CD4-positive, alpha-beta T cell treated with Interferon alpha-2 for 1 hour (primary cell): ENCODE results near the gene GTPBP6.
A peak's percentile ranks its signal among the peaks of the same experiment; 100 is the strongest.

Experiments
- DNase-seq, 2 donors: peaks; one replicate each; pipeline ENCODE4 v3.0.0-alpha.2; 2020 to 2022

Gene GTPBP6

GRCh38 chrX:318739-319578 lies at the start of gene GTPBP6:
TSS of gene GTPBP6 (minus strand) at chrX:318796. CDS start at chrX:318787, 9 bp downstream.
- peak; percentile 100 for DNase-seq

GRCh38 chrX:367866-368265 lies 49.3 kb upstream of the GTPBP6 start:
- no peak for DNase-seq

DNA sequence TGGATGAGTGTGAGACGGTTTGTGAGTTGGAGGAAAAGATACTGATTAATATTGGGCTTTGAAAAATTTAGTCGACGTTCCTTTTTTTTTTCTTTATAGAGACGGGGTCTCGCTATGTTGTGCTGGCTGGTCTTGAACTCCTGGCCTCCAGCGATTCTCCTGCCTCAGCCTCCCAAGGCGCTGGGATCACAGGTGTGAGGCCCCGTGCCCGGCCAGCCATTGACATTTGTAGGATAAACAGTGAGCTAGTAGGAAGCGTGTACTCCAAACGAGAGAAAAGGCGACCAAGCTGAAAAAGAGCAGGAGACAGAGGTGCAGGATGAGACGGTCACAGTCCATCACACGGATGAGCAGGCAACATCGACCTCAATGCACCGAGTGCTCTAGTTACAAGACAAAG lies 48.8 kb upstream of the GTPBP6 start:
- DNase-seq: no peak

- DNase-seq: no peak
These were observed 45.2 kb upstream of the GTPBP6 start for GRCh38 chrX:363621-364375.

- DNase-seq: no peak
These were observed 44.5 kb upstream of the GTPBP6 start for GRCh38 chrX:362937-363620.

DNA sequence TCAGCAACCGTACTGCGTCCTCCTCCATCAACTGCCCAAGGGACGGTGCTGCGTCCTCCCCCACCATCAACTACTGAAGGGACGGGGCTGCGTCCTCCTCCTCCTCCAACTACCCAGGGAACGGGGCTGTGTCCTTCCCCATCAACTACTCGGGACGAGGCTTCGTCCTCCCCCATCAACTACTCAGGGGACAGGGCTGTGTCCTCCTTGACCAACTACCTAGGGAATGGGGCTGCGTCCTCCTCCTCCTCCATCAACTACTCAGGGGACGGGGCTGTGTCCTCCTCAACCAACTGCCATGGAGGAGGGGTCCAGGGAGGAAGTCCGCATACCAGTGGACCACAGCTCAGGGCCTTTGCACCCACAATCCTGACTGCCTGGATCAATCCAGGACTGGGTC lies 43.8 kb upstream of the GTPBP6 start:
- DNase-seq: no peak

GRCh38 chrX:361231-362145 lies 42.9 kb upstream of the GTPBP6 start:
- DNase-seq: no peak

- DNase-seq: no peak
These were observed 42.0 kb upstream of the GTPBP6 start for GRCh38 chrX:360496-361150.

GRCh38 chrX:358651-359143 lies 40.1 kb upstream of the GTPBP6 start:
- DNase-seq: no peak

- peak; percentile 41 to 69 for DNase-seq
These were observed 39.3 kb upstream of the GTPBP6 start for GRCh38 chrX:357693-358471.

GRCh38 chrX:357035-357692 lies 38.6 kb upstream of the GTPBP6 start:
- DNase-seq: no peak

- no peak for DNase-seq
These were observed 37.9 kb upstream of the GTPBP6 start for GRCh38 chrX:356385-357034.

DNA sequence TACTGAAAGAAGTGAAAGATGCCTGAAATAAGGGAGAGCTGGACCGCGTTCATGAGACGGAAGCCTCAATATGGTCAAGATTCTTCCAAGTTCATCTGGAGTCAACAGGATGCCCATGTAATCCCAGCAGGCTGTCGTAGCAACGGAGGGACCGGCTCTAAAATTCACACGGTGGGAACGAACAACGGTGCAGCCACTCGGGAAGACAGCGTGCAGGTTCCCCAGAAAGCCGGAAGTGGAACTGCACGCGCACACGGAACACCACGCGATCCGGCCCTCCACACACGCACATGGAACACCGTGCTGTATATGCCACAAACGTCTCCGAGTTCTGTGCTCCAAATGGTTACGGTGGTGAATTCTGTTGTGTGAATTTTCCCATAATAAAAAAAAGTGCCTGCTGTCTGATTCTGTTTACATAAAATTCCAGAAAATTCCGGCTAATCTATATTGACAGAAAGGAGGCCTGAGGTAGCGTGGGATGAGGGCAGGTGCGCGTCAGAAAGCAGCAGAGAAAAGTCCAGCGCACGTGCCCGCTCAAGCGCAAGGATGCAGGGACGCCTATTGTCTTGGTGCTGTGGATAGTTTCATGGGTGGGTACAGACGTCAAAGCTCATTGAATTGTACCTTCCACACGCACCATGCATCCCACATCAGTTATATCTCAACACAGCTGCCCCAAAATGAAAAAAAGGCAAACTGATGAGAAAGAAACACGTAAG lies 36.9 kb upstream of the GTPBP6 start:
- no peak for DNase-seq

GRCh38 chrX:353566-354535 lies 35.3 kb upstream of the GTPBP6 start:
- no peak for DNase-seq

DNA sequence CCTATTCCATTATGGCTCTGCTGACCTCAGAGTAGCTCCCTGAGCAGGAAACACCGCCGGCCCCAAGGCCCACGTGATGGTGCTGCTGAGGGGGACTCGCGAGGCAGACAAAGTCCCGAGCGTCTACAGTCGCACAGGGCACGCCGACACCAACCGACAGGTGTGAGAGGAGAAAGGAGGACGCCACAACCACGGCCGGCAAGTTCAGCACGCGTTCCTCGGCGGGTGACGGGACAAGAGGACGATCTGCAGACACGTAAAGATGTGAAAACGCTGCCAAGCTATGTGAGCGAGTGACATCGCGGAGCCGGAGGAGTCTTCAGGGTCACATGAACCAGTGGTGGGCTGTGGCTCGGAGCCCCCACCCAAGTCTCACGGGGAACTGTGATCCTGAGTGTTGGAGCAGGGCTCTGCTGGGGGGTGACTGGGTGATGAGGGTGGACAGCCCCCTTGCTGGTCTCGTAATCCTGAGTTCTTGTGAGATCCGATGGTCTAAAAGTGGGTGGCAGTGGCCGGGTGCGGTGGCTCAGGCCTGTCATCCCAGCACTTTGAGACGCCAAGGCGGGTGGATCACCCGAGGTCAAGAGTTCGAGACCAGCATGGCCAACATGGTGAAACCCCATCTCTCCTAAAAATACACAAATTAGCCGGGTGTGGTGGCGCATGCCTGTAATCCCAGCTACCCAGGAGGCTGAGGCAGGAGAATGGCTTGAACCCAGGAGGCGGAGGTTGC lies 34.2 kb upstream of the GTPBP6 start:
- DNase-seq: no peak

GRCh38 chrX:352181-352580 lies 33.6 kb upstream of the GTPBP6 start:
- DNase-seq: no peak

DNA sequence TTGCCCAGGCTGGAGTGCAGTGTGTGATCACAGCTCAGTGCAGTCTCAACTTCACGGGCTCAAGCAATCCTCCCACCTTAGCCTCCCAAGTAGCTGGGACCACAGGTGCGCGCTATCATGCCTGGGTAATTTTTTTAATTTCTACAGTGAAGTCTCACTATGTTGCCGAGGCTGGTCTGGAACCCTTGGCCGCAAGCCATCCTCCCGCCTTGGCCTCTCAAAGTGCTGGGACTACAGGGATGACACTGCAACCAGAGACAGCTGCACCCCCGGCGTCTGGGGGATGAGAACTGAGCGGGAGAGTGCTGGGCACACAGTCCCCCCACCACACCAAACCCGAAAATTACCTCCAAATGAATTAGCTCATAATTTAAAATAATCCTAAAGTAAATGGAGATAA lies 33.1 kb upstream of the GTPBP6 start:
- no peak for DNase-seq
